MM.1S (cell line): ENCODE measurements around the gene GFI1.

Experiments
- DNase-seq: peaks from one replicate; pipeline ENCODE4 v3.0.0-alpha.2; 2015
- H2AFZ ChIP-seq: fragments of 300-600 bp; sonication (generic); 2 replicates; pipeline ENCODE4 v1.6.0; 2016; ENCODE audit warnings: antibody characterized with exemption, low read length
- H3F3A ChIP-seq: fragments of 300-600 bp; sonication (generic); 2 replicates; pipeline ENCODE4 v1.6.1; 2016; ENCODE audit warnings: mild to moderate bottlenecking, antibody characterized with exemption, low read length, moderate library complexity, mixed read lengths; ENCODE audit not compliant: insufficient read depth
- H3K27ac ChIP-seq: fragments of 300-600 bp; sonication (generic); 2 replicates; pipeline ENCODE4 v1.5.1; 2016; ENCODE audit warnings: mild to moderate bottlenecking, low read length
- H3K27me3 ChIP-seq: fragments of 300-600 bp; sonication (generic); replicated peaks from 2 replicates; pipeline ENCODE4 v1.6.0; 2016; ENCODE audit warnings: low read length; ENCODE audit not compliant: insufficient read depth
- H3K36me3 ChIP-seq: fragments of 300-600 bp; sonication (generic); replicated peaks from 2 replicates; pipeline ENCODE4 v1.6.1; 2016; ENCODE audit warnings: mild to moderate bottlenecking, low read length, mixed read lengths; ENCODE audit not compliant: insufficient read depth
- H3K4me1 ChIP-seq: fragments of 300-600 bp; sonication (generic); 2 replicates; pipeline ENCODE4 v1.6.1; 2016; ENCODE audit warnings: low read length, mixed read lengths
- H3K4me2 ChIP-seq: fragments of 300-600 bp; sonication (generic); 2 replicates; pipeline ENCODE4 v1.6.0; 2016; ENCODE audit warnings: low read depth, low read length
- H3K4me3 ChIP-seq: fragments of 300-600 bp; sonication (generic); 2 replicates; pipeline ENCODE4 v1.5.1; 2016; ENCODE audit warnings: low read length, mixed read lengths
- H3K79me2 ChIP-seq: fragments of 300-600 bp; sonication (generic); 2 replicates; pipeline ENCODE4 v1.6.1; 2016; ENCODE audit warnings: mixed run types, low read length, mixed read lengths
- H3K9ac ChIP-seq: fragments of 300-600 bp; sonication (generic); 2 replicates; pipeline ENCODE4 v1.6.1; 2016; ENCODE audit warnings: low read length, mixed read lengths
- H3K9me2 ChIP-seq: fragments of 300-600 bp; sonication (generic); replicated peaks from 2 replicates; pipeline ENCODE4 v1.6.1; 2016; ENCODE audit warnings: mild to moderate bottlenecking, low read length, mixed read lengths; ENCODE audit not compliant: insufficient read depth
- H3K9me3 ChIP-seq: fragments of 300-600 bp; sonication (generic); replicated peaks from 2 replicates; pipeline ENCODE4 v1.6.1; 2016; ENCODE audit warnings: mild to moderate bottlenecking, low read length, mixed read lengths; ENCODE audit not compliant: insufficient read depth
- H4K20me1 ChIP-seq: fragments of 300-600 bp; sonication (generic); 2 replicates; pipeline ENCODE4 v1.6.1; 2016; ENCODE audit warnings: mild to moderate bottlenecking, low read length, moderate library complexity, mixed read lengths; ENCODE audit not compliant: insufficient read depth
- EZH2 ChIP-seq: fragments of 300-600 bp; sonication (generic); optimal IDR thresholded peaks from 2 replicates; pipeline ENCODE3; 2017; ENCODE audit warnings: low read depth, mild to moderate bottlenecking, antibody characterized with exemption, low read length, mixed read lengths
- EZH2phosphoT487 ChIP-seq: fragments of 300-600 bp; sonication (generic); IDR thresholded peaks from 2 replicates; pipeline ENCODE4 v1.6.1; 2018; ENCODE audit warnings: antibody characterized with exemption, low read length
- TF ChIP-seq, protein P1 (sequence below): fragments of 300-600 bp; sonication (generic); IDR thresholded peaks from 2 replicates; pipeline ENCODE4 v1.5.1; 2016; ENCODE audit warnings: antibody characterized with exemption, low read length, mixed read lengths

Gene GFI1

DNA sequence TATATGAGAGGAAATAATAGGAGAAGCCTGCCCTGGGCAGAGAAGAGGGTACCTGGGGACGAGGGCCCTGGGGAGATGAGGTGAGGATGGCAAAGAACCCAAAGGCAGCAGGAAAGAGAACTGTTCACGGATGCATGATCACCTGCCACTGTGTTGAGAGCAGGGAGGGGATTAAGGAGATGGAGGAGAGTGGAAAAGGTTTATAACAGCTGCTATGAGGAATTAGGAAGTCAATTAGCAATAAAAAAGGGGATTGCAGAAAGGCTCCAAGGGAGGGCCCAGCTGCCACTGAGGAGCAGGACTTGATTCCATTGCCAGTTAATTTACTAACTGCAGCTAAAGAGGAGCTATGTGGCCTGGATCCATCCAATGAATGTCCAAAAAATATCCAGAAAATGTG, 61.1 kb downstream of the GFI1 start:
- H3K27ac ChIP-seq, result no peak overlapping the region
- H2AFZ ChIP-seq, result no peak overlapping the region
- H3F3A ChIP-seq, result no peaks in the 10 kb centered on the region
- H3K79me2 ChIP-seq, result no peaks in the 10 kb centered on the region
- H3K9me2 ChIP-seq, result no peaks in the 10 kb centered on the region
- H3K9ac ChIP-seq, result no peak overlapping the region
- no peak overlapping the region for H3K4me2 ChIP-seq
- H3K27me3 ChIP-seq, result no peaks in the 10 kb centered on the region
- no peaks in the 10 kb centered on the region for H3K9me3 ChIP-seq
- no peaks in the 10 kb centered on the region for H3K36me3 ChIP-seq
- no peak for DNase-seq
- no peaks in the 10 kb centered on the region for H4K20me1 ChIP-seq
- no peaks in the 10 kb centered on the region for H3K4me1 ChIP-seq
- H3K4me3 ChIP-seq, result no peak overlapping the region
- TF ChIP-seq, protein P1, sequence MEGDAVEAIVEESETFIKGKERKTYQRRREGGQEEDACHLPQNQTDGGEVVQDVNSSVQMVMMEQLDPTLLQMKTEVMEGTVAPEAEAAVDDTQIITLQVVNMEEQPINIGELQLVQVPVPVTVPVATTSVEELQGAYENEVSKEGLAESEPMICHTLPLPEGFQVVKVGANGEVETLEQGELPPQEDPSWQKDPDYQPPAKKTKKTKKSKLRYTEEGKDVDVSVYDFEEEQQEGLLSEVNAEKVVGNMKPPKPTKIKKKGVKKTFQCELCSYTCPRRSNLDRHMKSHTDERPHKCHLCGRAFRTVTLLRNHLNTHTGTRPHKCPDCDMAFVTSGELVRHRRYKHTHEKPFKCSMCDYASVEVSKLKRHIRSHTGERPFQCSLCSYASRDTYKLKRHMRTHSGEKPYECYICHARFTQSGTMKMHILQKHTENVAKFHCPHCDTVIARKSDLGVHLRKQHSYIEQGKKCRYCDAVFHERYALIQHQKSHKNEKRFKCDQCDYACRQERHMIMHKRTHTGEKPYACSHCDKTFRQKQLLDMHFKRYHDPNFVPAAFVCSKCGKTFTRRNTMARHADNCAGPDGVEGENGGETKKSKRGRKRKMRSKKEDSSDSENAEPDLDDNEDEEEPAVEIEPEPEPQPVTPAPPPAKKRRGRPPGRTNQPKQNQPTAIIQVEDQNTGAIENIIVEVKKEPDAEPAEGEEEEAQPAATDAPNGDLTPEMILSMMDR, result no peak
- no peak for TF ChIP-seq EZH2phosphoT487
- TF ChIP-seq EZH2, result no peak
